Neural progenitor cell (in vitro differentiated cells): ENCODE results near the gene MACROD2.

Experiments
- EZH2 ChIP-seq: fragments of 200-600 bp; sonication (generic); IDR thresholded peaks from 2 replicates; pipeline ENCODE4 v1.6.1; 2017; ENCODE audit warnings: antibody characterized with exemption, mild to moderate bottlenecking, moderate library complexity
- EZH2phosphoT487 ChIP-seq: fragments of 200-600 bp; sonication (generic); IDR thresholded peaks from 2 replicates; pipeline ENCODE4 v1.6.1; 2017; ENCODE audit warnings: antibody characterized with exemption
- TF ChIP-seq, protein P1 (sequence below): fragments of 200-600 bp; sonication (generic); IDR thresholded peaks from 2 replicates; pipeline ENCODE4 v1.5.1; 2017; ENCODE audit warnings: antibody characterized with exemption, mild to moderate bottlenecking

DNA sequence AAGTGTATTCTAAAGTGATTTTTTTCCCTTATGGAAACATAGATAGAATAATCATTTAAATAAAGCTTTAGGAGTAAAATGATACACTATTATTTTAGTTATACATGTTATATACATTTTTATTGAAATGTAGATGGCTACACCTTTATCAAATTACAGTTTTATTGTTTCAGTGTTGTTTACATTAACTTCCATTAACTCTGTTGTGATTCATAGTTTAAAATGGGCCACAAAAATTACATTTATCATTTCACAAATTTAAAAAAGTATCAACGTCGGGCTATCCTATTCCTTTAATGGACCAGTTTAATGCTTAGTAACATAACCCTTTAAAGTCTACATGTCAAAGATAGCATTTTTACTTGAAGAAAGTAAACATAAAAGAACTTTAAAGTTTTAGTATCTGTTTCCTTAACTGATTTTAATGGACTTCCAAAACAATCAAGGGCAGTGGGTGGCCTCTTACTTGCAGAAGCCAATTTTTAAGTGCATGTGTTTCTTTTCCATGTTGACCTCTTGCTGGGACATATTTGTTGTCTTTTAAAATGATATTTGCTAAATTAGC lies 389.9 kb downstream of the MACROD2 start:
- TF ChIP-seq, protein P1, sequence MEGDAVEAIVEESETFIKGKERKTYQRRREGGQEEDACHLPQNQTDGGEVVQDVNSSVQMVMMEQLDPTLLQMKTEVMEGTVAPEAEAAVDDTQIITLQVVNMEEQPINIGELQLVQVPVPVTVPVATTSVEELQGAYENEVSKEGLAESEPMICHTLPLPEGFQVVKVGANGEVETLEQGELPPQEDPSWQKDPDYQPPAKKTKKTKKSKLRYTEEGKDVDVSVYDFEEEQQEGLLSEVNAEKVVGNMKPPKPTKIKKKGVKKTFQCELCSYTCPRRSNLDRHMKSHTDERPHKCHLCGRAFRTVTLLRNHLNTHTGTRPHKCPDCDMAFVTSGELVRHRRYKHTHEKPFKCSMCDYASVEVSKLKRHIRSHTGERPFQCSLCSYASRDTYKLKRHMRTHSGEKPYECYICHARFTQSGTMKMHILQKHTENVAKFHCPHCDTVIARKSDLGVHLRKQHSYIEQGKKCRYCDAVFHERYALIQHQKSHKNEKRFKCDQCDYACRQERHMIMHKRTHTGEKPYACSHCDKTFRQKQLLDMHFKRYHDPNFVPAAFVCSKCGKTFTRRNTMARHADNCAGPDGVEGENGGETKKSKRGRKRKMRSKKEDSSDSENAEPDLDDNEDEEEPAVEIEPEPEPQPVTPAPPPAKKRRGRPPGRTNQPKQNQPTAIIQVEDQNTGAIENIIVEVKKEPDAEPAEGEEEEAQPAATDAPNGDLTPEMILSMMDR = no peak
- TF ChIP-seq EZH2 (no peak), EZH2phosphoT487 (no peak)
